RWPE1 (cell line): Measurements from ENCODE around the gene GAS7.

Source experiments
- CTCF ChIA-PET: fragments of 350-600 bp; sonication (Branson Sonifier 250); formaldehyde crosslinking; extraction: SDS; loops from one replicate; lab custom pipeline; 2021; lab: Yijun Ruan, JAX
- POLR2A ChIA-PET: fragments of 400-600 bp; formaldehyde crosslinking; extraction: SDS; loops from one replicate; lab custom pipeline; 2020; ENCODE audit warnings: antibody characterized with exemption; ENCODE audit not compliant: low non-redundant PET; lab: Yijun Ruan, JAX
- DNase-seq: peaks from one replicate; pipeline ENCODE4 v3.0.0; 2012; ENCODE audit warnings: low spot score
- H3K27ac ChIP-seq: fragments of 450-650 bp; 2 replicates; pipeline ENCODE4 v1.5.1; 2017
- CTCF ChIP-seq: fragments of 450-650 bp; conservative IDR thresholded peaks from 2 replicates; pipeline ENCODE4 v1.5.1; 2017; ENCODE audit warnings: low read depth, mild to moderate bottlenecking

The GAS7 gene

GRCh38 chr17:10196941-10197340, 1.5 kb downstream of the GAS7 start:
- no peak for TF ChIP-seq CTCF
- ChIA-PET CTCF (interaction anchor here (0.9 kb wide), 1 partner anchor 9 kb away, joined by 3 read pairs; no protein-coding TSS in a partner anchor), POLR2A (no interaction called here)

GRCh38 chr17:10196384-10196895, 2.0 kb downstream of the GAS7 start:
- ChIA-PET POLR2A (no interaction called here), CTCF (no interaction called here)
- DNase-seq, result no peak
- no peak for TF ChIP-seq CTCF
- H3K27ac ChIP-seq, result no peak overlapping the region

More at GRCh38 chr17:10196941-10197340, 1.5 kb downstream of the GAS7 start:
- H3K27ac ChIP-seq, result no peak overlapping the region
- DNase-seq, result no peak

- POLR2A ChIA-PET, result no interaction called here
- CTCF ChIA-PET, result interaction anchor here (0.6 kb wide), 1 partner anchor 209 kb away, joined by 5 read pairs; no protein-coding TSS in a partner anchor
- H3K27ac ChIP-seq, result no peak overlapping the region
- no peak for TF ChIP-seq CTCF
- DNase-seq, result no peak
Measured at GRCh38 chr17:10195090-10195805, 3.2 kb downstream of the GAS7 start.

- no peak for DNase-seq
- no peak overlapping the region for H3K27ac ChIP-seq
- ChIA-PET POLR2A (no interaction called here), CTCF (interaction anchor here (0.5 kb wide), 1 partner anchor 277 kb away, joined by 4 read pairs; no protein-coding TSS in a partner anchor)
- no peak for TF ChIP-seq CTCF
Measured at GRCh38 chr17:10193632-10194031, 4.8 kb downstream of the GAS7 start.

- POLR2A ChIA-PET, result no interaction called here
- CTCF ChIA-PET, result interaction anchor here (0.6 kb wide), 1 partner anchor 424 kb away, joined by 3 read pairs; no protein-coding TSS in a partner anchor
- DNase-seq, result no peak
- no peak overlapping the region for H3K27ac ChIP-seq
- no peak for TF ChIP-seq CTCF
Measured at GRCh38 chr17:10192972-10193371, 5.4 kb downstream of the GAS7 start.

- ChIA-PET POLR2A (no interaction called here), CTCF (interaction anchor here (0.6 kb wide), 1 partner anchor 424 kb away, joined by 3 read pairs; no protein-coding TSS in a partner anchor)
- no peak for TF ChIP-seq CTCF
- no peak for DNase-seq
- no peak overlapping the region for H3K27ac ChIP-seq
Measured at GRCh38 chr17:10192461-10192860, 5.9 kb downstream of the GAS7 start.
